ENCODE measurements around the gene SPATA13.

SPATA13 gene

DNA sequence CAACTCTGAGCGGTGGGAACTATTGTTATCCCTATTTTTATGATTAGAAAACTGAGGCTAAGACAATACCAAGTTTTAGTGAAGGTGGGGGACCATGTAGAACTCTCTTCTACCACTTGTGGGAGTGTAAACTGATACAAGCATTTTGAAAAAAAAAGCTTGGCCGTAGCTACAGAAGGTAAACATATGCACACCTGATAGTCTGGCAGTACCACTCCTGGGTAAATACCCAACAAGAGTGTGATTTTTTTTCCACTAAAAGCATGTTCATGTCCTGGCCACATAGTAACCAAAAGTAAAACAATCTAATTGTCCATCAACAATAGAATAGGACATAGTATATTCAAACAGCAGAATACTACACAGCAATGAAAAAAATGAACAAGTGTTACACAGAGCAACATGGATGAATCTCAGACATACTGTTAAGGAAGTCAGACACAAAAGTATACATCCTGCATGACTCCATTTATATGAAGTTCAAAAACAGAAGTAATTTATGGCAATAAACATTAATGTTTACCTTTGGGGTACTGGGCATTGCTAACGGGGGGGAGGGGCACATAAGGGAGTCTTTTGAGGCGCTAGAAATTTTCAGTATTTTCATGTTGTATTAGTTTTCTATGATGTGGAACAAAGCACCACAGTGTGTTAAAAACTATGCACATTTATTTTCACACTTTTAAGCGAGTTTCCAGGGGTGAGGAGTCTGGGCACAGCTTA, 6.4 kb upstream of the SPATA13 start:
- no peak for TF ChIP-seq SIN3A (IDR thresholded peaks at IDR 0.05; ENCODE audit: borderline replicate concordance, insufficient read depth, low read length)
- no peak for TF ChIP-seq TAF1 (IDR thresholded peaks at IDR 0.05; ENCODE audit: borderline replicate concordance, insufficient read depth, low read length)
- no peak for TF ChIP-seq FOXP2 (optimal IDR thresholded peaks at IDR 0.05; ENCODE audit: borderline replicate concordance, extremely low read depth, extremely low read length, insufficient read depth)
- no peak for TF ChIP-seq POLR2AphosphoS5 (IDR thresholded peaks at IDR 0.05; ENCODE audit: low read depth, low read length)

DNA sequence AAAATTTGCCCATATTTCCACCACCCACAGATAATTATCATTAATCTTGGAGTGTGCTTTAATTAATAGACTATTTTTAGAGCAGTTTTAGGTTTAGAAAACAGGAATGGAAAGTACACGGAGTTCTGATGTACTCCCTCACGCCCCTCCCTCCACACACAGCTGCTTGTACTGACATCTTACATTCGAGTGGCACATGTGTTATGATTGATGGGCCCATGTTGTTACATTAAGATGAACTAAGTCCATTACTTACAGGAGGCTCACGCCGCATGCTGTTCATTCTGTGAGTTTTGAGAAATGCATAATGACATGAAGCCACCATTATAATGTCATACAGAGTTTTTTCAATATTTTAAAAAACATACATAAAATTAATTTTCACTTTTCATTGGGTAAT, 1.2 kb upstream of the SPATA13 start:
- no peak for TF ChIP-seq POLR2AphosphoS5 (IDR thresholded peaks at IDR 0.05; ENCODE audit: low read depth, low read length)
- no peak for TF ChIP-seq FOXP2 (optimal IDR thresholded peaks at IDR 0.05; ENCODE audit: borderline replicate concordance, extremely low read depth, extremely low read length, insufficient read depth)
- no peak for TF ChIP-seq TAF1 (IDR thresholded peaks at IDR 0.05; ENCODE audit: borderline replicate concordance, insufficient read depth, low read length)
- TF ChIP-seq, protein P1, sequence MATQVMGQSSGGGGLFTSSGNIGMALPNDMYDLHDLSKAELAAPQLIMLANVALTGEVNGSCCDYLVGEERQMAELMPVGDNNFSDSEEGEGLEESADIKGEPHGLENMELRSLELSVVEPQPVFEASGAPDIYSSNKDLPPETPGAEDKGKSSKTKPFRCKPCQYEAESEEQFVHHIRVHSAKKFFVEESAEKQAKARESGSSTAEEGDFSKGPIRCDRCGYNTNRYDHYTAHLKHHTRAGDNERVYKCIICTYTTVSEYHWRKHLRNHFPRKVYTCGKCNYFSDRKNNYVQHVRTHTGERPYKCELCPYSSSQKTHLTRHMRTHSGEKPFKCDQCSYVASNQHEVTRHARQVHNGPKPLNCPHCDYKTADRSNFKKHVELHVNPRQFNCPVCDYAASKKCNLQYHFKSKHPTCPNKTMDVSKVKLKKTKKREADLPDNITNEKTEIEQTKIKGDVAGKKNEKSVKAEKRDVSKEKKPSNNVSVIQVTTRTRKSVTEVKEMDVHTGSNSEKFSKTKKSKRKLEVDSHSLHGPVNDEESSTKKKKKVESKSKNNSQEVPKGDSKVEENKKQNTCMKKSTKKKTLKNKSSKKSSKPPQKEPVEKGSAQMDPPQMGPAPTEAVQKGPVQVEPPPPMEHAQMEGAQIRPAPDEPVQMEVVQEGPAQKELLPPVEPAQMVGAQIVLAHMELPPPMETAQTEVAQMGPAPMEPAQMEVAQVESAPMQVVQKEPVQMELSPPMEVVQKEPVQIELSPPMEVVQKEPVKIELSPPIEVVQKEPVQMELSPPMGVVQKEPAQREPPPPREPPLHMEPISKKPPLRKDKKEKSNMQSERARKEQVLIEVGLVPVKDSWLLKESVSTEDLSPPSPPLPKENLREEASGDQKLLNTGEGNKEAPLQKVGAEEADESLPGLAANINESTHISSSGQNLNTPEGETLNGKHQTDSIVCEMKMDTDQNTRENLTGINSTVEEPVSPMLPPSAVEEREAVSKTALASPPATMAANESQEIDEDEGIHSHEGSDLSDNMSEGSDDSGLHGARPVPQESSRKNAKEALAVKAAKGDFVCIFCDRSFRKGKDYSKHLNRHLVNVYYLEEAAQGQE (IDR thresholded peaks at IDR 0.05; ENCODE audit: insufficient read depth in 1 of 2, low read depth in 2 of 2, low read length in 2 of 2), result no peak

DNA sequence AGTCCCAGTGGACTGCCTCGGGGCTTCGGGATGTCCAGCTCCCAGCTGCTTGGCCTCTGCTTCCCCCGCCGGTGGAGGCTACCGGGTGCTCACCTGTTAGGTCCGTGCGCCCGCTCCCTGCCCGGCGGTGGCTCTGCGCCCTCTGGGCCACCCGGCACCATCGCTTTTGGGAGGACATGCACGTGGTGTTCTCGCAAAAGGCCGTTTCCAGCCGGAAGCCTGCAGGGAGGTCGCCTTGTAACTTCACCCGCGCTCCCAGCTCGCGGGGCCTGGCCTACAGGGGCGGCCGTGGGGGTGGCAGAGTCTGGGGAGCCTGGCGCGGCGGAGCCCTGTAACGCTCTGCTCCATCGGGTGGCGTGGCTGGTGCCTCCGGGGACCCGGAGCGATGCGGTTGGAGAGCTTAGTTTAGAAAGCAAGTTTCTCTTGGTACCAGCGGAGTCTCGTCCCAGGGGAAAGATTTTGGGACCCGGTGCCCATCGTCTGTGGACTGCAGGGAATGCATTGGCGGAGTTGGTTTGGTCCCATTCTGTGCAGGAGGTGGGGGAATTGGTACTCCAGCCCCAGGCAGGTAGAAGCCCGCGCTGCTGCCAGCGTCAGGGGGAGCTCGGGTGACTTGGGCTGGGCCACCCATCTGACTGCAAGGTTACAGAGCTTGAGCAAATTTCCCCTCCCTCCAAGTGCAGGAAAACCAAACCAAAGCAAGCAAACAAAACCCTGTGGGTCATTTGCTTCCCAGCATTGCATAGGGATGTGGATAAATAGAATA, 673 bp downstream of the SPATA13 start:
- no peak for TF ChIP-seq TAF1 (IDR thresholded peaks at IDR 0.05; ENCODE audit: borderline replicate concordance, insufficient read depth, low read length)
- no peak for TF ChIP-seq POLR2AphosphoS5 (IDR thresholded peaks at IDR 0.05; ENCODE audit: low read depth, low read length)
- no peak for TF ChIP-seq SIN3A (IDR thresholded peaks at IDR 0.05; ENCODE audit: borderline replicate concordance, insufficient read depth, low read length)

GRCh38 chr13:24161980-24162525, 1.5 kb downstream of the SPATA13 start:
- TF ChIP-seq SIN3A (IDR thresholded peaks at IDR 0.05; ENCODE audit: borderline replicate concordance, insufficient read depth, low read length), result no peak
- TF ChIP-seq, protein P1 (IDR thresholded peaks at IDR 0.05; ENCODE audit: insufficient read depth in 1 of 2, low read depth in 2 of 2, low read length in 2 of 2), result no peak
- no peak for TF ChIP-seq POLR2AphosphoS5 (IDR thresholded peaks at IDR 0.05; ENCODE audit: low read depth, low read length)
- TF ChIP-seq TAF1 (IDR thresholded peaks at IDR 0.05; ENCODE audit: borderline replicate concordance, insufficient read depth, low read length), result no peak
- TF ChIP-seq FOXP2 (optimal IDR thresholded peaks at IDR 0.05; ENCODE audit: borderline replicate concordance, extremely low read depth, extremely low read length, insufficient read depth), result no peak

DNA sequence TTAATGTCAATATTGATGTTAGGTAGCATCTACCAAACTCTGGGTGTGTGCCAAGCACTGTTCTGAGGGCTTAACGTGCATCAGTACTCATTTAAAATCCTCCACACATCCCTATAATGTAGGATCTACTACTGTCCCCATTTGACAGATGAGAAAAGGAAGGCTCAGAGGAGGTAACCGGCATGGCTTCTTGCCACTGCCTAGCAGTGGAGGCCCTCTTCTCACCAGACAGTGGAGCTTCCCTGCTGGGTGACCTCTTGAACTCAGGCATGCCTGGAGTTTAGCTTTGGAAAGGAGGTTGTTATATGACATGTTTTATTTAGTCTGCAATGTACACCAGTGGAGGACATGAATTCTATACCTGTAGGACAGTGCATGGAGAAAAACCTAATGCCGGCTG, 2.1 kb downstream of the SPATA13 start:
- TF ChIP-seq, protein P1 (IDR thresholded peaks at IDR 0.05; ENCODE audit: insufficient read depth in 1 of 2, low read depth in 2 of 2, low read length in 2 of 2), result no peak
- TF ChIP-seq SIN3A (IDR thresholded peaks at IDR 0.05; ENCODE audit: borderline replicate concordance, insufficient read depth, low read length) (no peak), TAF1 (IDR thresholded peaks at IDR 0.05; ENCODE audit: borderline replicate concordance, insufficient read depth, low read length) (no peak), FOXP2 (optimal IDR thresholded peaks at IDR 0.05; ENCODE audit: borderline replicate concordance, extremely low read depth, extremely low read length, insufficient read depth) (no peak), POLR2AphosphoS5 (IDR thresholded peaks at IDR 0.05; ENCODE audit: low read depth, low read length) (no peak)

Measured in PFSK-1 (cell line).